Activated T-cell treated with anti-CD3 and anti-CD28 coated beads for 4 hours (primary cell): ENCODE data around the gene PCGF3.
"Not testable (repeated sequence)": the region's sequence is repeated elsewhere in the genome, so short reads cannot be mapped to it uniquely, and the experiment has no call there.

Experiments used
- DNase-seq: peaks from one replicate; pipeline ENCODE4 v3.0.0-alpha.2; 2020

The PCGF3 gene

GRCh38 chr4:704198-704891 is 1.3 kb upstream of the PCGF3 start:
- DNase-seq, result no peak

GRCh38 chr4:704971-705277 is 708 bp upstream of the PCGF3 start:
- no peak for DNase-seq

- DNase-seq, result not testable (repeated sequence)
Measured at GRCh38 chr4:706083-706633, 526 bp downstream of the PCGF3 start.

- DNase-seq, result no peak
Measured at GRCh38 chr4:706834-707598, 1.4 kb downstream of the PCGF3 start.

GRCh38 chr4:707929-708630 is 2.4 kb downstream of the PCGF3 start:
- DNase-seq, result no peak

GRCh38 chr4:708631-708933 is 3.0 kb downstream of the PCGF3 start:
- no peak for DNase-seq

- no peak for DNase-seq
Measured at GRCh38 chr4:709348-709747, 3.7 kb downstream of the PCGF3 start.

- DNase-seq, result no peak
Measured at GRCh38 chr4:710116-710515, 4.5 kb downstream of the PCGF3 start.

GRCh38 chr4:710916-711315 is 5.3 kb downstream of the PCGF3 start:
- DNase-seq, result no peak

- DNase-seq, result no peak
Measured at GRCh38 chr4:712093-712492, 6.5 kb downstream of the PCGF3 start.

GRCh38 chr4:712916-713632 is 7.4 kb downstream of the PCGF3 start:
- DNase-seq, result no peak

GRCh38 chr4:714087-714486 is 8.5 kb downstream of the PCGF3 start:
- DNase-seq, result no peak

- DNase-seq, result no peak
Measured at GRCh38 chr4:717601-718320, 12.1 kb downstream of the PCGF3 start.

GRCh38 chr4:718460-718859 is 12.8 kb downstream of the PCGF3 start:
- DNase-seq, result no peak

- DNase-seq, result no peak
Measured at GRCh38 chr4:720111-720860, 14.7 kb downstream of the PCGF3 start.

GRCh38 chr4:721261-722168 is 15.9 kb downstream of the PCGF3 start:
- no peak for DNase-seq

GRCh38 chr4:722169-722725 is 16.6 kb downstream of the PCGF3 start:
- DNase-seq, result no peak

GRCh38 chr4:722851-723360 is 17.3 kb downstream of the PCGF3 start:
- DNase-seq, result no peak

- DNase-seq, result no peak
Measured at GRCh38 chr4:723751-724530, 18.3 kb downstream of the PCGF3 start.
